Inflammatory macrophage treated with lipopolysaccharide for 4 hours (primary cell): ENCODE measurements around the gene FLT1.

ENCODE experiments used
- DNase-seq: peaks from one replicate; pipeline ENCODE4 v3.0.0-alpha.2; 2020

Gene FLT1

GRCh38 chr13:28337166-28338005, 157.5 kb downstream of the FLT1 start:
- DNase-seq: no peak

- no peak for DNase-seq
Observed at GRCh38 chr13:28336193-28336657, 158.7 kb downstream of the FLT1 start.

DNA sequence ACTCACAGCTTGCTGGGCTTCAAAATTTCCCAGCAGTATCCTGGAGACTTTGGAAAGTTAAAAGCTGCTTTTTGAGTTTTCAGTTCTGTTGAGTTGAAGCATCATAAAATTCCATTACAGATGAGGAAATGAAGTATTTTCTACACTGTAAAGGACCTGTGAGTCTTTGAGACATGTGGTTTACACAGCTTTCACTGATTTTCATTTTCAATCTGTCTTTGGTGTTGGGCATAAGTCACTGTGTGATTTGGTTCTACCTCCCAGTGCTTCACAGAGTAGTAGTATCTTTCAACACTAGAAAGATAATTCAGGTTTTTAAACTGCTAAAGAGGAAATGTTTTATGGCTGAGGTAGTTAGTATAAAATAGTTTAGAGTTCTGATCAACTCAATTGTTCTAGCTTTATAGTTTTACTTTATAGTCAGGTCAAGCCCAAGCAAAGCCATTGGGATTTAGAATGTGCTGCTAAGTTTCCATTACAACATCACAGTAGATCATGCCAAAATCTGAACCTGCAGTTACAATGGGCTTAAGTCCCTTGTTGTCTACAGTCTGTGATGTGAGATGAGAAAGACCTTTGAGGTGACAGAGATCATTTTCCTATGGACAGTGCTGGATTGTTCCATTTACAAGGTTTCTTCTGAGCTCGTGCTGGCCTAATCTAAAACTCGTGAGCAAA, 161.6 kb downstream of the FLT1 start:
- no peak for DNase-seq

- DNase-seq: peak; percentile 96
Observed at GRCh38 chr13:28329395-28330158, 165.4 kb downstream of the FLT1 start.

DNA sequence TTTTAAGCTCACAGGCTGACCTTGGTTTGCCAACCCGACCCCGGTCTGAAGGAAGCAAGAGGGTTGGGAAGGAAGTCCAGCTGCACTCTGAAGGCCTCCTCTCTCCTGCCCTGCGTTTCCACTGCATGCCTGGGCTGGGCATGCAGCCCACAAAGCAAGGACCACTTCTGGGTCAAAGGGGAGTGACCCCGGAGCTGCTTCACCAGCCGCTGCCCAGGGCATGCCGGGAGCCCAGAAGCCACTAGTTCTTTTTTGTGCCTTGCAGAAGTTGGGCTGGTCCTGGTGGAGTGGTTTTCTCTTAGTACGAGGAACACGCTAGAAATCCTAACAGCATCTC, 166.7 kb downstream of the FLT1 start:
- DNase-seq: no peak

GRCh38 chr13:28327373-28328270, 167.3 kb downstream of the FLT1 start:
- DNase-seq: no peak

DNA sequence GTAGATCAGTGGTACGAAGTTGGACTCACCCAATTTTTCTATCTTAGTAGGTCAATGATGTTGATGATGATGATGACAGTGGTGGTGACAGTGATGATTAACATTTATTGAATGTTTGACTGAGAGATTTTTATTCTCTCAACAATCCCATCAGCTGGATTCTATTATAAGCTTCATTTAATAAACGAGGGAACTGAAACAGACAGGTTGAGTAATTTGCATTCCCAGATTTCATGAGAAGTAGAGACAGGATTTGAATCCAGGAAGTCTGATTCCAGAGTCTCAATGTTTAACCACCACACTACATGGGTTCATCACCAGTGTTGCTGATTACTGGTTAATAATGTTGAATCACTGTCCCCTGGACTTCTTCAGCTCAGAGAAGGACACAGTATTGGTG, 168.9 kb downstream of the FLT1 start:
- DNase-seq: peak; percentile 33

DNA sequence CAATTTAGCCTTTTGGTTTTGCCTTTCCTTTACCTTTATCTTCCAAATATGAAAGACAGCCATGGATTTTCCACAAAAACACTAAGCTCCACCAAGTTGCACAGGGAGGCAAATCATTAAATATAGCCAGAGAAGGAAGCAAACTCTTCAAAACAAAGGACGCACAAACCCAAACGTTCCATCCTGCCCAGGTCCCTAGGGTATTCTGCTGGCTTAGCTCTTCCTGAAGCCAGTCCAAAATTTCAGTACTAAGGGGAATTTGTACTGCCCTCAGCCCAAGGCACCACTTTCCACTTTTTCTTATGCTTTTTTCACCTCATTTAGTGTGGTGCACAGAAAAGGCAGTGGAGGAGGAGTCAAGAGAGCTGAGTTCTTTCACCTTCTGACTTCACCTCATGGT, 169.9 kb downstream of the FLT1 start:
- DNase-seq: no peak

GRCh38 chr13:28324181-28324789, 170.6 kb downstream of the FLT1 start:
- DNase-seq: peak; percentile 72

DNA sequence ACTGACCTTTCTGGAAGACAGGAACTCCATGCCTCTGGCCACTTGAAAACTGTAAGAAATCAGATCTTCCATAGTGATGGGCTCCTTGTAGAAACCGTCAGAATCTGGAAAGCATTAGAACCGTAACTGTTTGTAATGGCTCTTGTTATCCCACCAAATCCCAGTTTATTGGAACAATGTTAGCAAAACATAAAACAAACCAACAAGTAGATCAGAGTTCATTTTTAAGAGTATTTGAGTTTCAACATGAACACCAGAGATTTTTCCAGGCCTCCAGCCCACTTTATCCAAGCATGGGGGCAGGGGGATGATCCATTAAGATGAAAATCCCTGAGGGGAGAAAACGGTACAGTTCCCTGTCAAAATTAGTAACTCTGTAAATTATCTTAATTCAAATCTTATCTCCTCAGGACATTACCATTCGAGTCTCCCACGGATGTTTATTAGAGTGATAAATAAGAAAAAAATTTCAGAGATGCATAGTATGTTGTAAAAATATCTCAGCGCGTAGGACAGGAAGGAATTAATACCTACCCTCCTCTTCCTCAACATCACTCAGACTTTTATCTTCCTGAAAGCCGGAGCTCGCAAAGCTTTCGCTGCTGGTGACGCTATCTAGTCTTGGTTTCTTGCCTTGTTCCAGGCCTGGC, 172.5 kb downstream of the FLT1 start:
- DNase-seq: no peak

DNA sequence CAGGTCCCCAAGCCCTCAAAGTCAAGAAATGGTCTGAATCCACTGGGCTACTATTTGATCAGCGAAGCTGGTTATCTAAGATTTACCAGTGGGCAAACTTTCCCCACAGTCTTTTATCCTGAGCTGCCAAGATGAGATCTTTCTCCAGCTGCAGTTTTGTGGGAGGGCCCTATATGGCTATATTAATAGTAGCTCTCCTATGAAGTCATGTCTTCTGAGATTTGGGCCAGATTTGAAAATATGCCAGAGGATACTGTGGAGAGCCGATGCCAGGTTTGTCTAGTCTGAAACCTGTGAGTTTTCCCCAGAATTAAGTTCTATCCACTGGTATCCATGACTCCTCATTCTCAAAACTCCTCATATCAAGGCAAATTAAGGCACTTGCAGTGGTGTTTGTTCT, 173.2 kb downstream of the FLT1 start:
- no peak for DNase-seq

GRCh38 chr13:28320884-28321574, 173.9 kb downstream of the FLT1 start:
- DNase-seq: no peak

- DNase-seq: no peak
Observed at GRCh38 chr13:28320209-28320608, 174.7 kb downstream of the FLT1 start.

- no peak for DNase-seq
Observed at GRCh38 chr13:28319528-28319927, 175.4 kb downstream of the FLT1 start.

DNA sequence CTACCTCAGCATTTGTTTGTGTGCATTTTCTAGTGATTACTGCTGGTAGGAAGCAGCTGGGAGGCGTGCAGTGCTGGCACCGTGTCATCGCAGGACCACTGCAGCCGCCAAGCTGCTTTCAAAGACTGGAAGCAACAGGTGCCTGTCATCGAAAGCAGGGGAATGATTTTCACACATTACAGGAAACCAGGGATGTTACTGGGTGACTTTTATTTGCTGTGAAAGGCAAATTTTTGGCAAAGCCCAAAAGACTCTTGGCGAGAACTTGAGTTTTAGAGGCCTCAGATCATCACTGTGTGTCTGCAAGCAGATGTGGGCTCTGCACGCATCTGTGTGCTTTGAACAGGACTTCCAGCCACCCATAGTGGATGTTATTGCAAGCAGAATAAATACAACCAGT, 176.4 kb downstream of the FLT1 start:
- DNase-seq: no peak

GRCh38 chr13:28316836-28317235, 178.1 kb downstream of the FLT1 start:
- peak; percentile 48 for DNase-seq

GRCh38 chr13:28316129-28316528, 178.8 kb downstream of the FLT1 start:
- DNase-seq: peak; percentile 30

DNA sequence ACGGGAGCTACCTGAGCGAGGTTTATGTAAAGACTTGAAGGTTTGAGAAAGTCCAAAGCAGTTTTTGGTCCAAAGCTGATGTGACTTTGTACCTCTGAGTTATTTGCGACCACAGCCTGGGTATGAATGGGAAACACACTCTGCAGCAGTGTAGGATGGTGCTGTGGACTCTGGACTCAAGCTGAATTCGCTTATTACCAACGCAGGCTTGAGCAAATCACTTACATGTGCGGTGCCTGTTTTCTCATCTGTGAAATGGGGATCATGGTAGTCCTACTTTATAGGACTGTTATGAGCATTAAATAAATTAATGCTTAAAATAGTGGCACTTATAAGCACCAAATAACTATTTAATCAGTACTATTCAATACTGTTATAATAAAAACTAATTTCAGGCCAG, 180.0 kb downstream of the FLT1 start:
- no peak for DNase-seq

DNA sequence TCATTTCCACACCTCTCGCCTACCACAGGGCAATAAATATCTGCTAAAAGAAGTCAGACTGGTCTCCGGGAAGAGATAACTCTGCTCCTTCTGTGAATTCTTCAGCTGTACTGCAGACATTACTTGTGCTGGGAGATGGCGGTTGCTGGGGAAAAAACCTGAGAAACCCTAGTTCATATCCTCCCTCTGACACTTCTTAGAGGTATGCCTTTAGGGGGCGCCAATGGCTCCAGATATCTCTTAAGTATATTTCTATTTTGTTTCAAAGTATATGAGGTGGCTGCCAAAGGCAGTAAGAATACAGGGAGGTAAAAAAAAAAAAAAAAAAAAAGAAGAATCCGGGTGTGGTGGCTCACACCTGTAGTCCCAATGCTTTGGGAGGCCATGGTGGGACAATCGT, 181.3 kb downstream of the FLT1 start:
- peak; percentile 42 for DNase-seq

- no peak for DNase-seq
Observed at GRCh38 chr13:28306325-28306724, 188.6 kb downstream of the FLT1 start.

DNA sequence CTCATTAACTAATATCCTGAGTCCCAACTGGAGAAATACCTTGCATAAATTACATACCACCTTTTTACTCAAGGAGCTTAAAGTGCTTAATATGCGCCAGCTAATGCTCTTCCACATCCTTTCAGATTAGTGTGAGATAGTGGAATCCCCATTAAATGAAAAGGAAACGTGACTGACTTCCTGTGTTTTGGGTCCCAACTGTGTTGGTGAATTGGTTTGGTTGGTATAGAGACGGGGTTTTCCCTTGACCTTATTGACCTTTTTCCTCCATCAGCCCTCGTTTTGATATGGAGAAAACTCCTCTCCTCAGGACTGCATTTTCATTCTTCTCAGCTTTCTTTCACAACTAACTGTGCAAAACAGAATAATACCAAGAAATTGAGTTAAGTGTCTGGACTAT, 193.1 kb downstream of the FLT1 start:
- DNase-seq: no peak
